ENCODE data around the gene PLA2G2C.

- no peak for TF ChIP-seq POLR2A (IDR thresholded peaks at IDR 0.05)
- TF ChIP-seq, protein P1, sequence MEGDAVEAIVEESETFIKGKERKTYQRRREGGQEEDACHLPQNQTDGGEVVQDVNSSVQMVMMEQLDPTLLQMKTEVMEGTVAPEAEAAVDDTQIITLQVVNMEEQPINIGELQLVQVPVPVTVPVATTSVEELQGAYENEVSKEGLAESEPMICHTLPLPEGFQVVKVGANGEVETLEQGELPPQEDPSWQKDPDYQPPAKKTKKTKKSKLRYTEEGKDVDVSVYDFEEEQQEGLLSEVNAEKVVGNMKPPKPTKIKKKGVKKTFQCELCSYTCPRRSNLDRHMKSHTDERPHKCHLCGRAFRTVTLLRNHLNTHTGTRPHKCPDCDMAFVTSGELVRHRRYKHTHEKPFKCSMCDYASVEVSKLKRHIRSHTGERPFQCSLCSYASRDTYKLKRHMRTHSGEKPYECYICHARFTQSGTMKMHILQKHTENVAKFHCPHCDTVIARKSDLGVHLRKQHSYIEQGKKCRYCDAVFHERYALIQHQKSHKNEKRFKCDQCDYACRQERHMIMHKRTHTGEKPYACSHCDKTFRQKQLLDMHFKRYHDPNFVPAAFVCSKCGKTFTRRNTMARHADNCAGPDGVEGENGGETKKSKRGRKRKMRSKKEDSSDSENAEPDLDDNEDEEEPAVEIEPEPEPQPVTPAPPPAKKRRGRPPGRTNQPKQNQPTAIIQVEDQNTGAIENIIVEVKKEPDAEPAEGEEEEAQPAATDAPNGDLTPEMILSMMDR (IDR thresholded peaks at IDR 0.05 in 4 of 5, conservative IDR thresholded peaks at IDR 0.05 in 1 of 5): no peak
These were observed 1.8 kb downstream of the PLA2G2C start for GRCh38 chr1:20184481-20184900.

Measured in gastrocnemius medialis (tissue), 4 donors.